ENCODE measurements around the gene AKTIP. TPM values are rescaled to one million over a fixed set of nuclear protein-coding genes. Genes with fewer than 3 reads are reported as not detected.

AKTIP gene
- total RNA-seq, 1 experiment from 2014 or later: 23.5 TPM

Other genes with a start within 250 kb of the AKTIP start
- 33.4 TPM for gene RBL2, start 68.7 kb downstream of the AKTIP start, total RNA-seq (2021; ENCODE audit: unreplicated experiment)
- gene RPGRIP1L, start 200.7 kb upstream of the AKTIP start, total RNA-seq (2021; ENCODE audit: unreplicated experiment): 10.3 TPM
- 55.2 TPM for gene FTO, start 200.9 kb upstream of the AKTIP start, total RNA-seq (2021; ENCODE audit: unreplicated experiment)